GM03348 (cell line): Measurements from ENCODE around the gene CCL20.
A peak's percentile ranks its signal among the peaks of the same experiment; 100 is the strongest.
"Not testable (repeated sequence)": the region's sequence is repeated elsewhere in the genome, so short reads cannot be mapped to it uniquely, and the experiment has no call there.

ENCODE experiments used
- DNase-seq: peaks from one replicate; pipeline ENCODE4 v3.0.0; 2012; ENCODE audit warnings: low spot score

Gene CCL20

GRCh38 chr2:227834916-227835650, 21.4 kb downstream of the CCL20 start:
- no peak for DNase-seq

GRCh38 chr2:227839339-227840129, 25.9 kb downstream of the CCL20 start:
- not testable (repeated sequence) for DNase-seq

- DNase-seq: no peak
Measured at GRCh38 chr2:227846831-227847230, 33.2 kb downstream of the CCL20 start.

DNA sequence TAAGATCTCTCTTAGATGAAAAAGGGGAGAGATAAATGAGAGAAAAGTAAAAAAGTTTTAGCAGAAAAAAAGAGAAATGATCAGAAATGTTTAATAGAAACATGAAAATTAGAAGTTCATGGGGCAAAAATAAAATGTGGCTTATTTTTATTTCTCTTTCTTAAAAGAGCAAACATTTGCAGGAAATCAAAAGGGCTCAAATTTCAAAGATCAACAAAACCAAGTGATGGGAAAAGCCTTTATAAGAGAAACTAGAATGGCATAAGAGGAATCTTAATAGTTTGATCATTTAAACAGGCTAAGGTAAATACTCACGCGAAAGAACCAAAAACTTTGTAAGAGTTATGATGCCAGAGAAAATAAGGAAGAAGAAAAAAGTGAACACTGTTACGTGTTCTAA, 34.5 kb downstream of the CCL20 start:
- no peak for DNase-seq

GRCh38 chr2:227848586-227848985, 34.9 kb downstream of the CCL20 start:
- DNase-seq: no peak

DNA sequence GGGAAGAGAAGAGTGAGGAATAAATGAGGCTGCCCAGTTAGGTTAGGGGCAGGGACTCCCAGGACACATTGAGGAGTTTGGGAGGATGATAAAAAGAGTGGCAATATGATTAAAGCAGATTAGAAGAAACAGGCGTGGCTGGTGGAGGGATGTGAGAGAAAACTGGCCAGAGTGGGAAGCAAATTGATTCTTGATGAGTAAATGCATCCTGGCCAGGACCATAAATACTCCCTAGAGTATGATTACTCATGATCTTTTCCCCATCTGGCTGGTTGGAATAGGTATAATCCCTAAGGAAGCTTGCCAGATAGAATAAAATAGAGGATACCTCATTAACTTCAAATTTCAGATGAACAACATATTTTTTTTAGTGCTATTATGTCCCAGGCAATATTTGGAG, 36.3 kb downstream of the CCL20 start:
- peak; percentile 71 for DNase-seq

- DNase-seq: peak; percentile 55
Measured at GRCh38 chr2:227853204-227853629, 39.6 kb downstream of the CCL20 start.

DNA sequence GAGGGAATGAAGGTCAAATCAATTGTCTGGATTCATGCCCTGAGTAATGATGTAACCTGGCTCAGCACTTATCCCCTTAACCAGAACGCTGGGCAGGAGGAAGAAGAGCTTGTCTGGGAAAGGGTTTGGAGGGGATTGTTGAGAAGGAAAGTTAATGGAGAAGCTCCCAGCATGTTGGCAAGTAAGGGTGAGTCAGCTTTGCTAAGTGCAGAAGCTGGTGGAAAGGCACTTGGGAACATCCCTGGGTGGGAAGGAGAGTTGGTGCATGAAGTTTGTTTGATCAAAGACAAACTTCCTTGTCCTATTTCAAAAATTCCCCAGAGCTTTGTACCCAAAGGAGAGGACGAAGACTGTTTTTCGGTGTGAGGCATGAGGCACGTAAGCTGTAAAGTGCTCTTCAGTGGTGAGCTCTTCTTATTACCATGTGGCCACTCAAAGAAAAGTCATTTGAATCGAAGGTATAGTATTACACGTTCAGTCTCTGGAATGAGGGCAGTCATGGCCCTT, 40.2 kb downstream of the CCL20 start:
- DNase-seq: no peak

- DNase-seq: no peak
Measured at GRCh38 chr2:227855440-227855839, 41.8 kb downstream of the CCL20 start.

GRCh38 chr2:227856697-227857096, 43.1 kb downstream of the CCL20 start:
- DNase-seq: no peak

- DNase-seq: no peak
Measured at GRCh38 chr2:227860221-227860641, 46.6 kb downstream of the CCL20 start.

GRCh38 chr2:227861011-227861410, 47.4 kb downstream of the CCL20 start:
- DNase-seq: no peak

DNA sequence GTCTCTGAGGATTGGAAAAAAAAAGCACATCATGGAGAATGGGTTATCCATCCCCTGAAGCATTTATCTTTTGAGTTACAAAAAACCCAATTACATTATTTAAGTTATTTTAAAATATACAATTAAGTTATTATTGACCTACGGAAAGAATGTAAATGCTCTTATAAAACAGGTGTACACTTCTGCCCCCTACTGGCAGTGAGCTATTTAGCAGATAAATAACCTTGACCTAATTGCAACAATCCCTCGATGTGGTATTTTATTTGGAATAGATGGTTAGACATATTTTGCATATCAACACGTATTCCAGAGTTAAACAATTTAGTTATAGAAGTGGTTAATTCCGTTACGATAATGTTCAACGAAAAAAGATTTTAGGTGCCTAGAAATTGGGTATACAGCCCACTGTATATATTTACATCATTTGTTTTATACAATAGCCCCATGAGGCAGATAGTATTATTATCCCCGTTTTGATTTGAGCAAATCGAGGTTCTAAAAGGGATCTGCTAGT, 48.6 kb downstream of the CCL20 start:
- DNase-seq: no peak

GRCh38 chr2:227862741-227863588, 49.3 kb downstream of the CCL20 start:
- DNase-seq: peak; percentile 76

DNA sequence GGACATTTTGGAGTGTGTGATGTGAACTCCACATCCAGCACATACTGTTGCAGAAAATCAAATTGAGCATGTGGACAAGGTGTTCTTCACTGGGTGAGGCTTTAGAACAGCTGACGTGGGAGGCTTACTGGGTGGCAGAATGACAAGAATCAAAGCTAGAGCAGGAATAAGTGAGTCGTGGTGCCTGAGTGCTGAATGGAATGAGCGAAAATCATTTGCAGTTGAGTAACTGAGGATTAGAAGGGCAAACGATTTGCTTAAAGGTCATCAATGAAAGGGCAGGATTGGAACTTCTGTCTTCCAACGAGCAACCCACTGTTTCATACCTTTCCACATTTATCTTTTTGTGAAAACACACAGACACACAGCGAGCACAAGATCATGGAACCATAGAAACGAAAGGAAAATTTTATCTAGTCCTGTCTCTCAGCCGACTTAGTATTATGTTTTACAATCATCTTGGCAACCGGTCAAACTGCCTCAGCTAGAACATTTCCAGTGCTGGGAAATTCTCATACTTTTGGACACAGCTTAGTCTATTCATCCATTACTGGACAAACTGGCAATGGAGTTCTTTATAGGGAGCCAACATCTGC, 50.6 kb downstream of the CCL20 start:
- peak; percentile 39 for DNase-seq

DNA sequence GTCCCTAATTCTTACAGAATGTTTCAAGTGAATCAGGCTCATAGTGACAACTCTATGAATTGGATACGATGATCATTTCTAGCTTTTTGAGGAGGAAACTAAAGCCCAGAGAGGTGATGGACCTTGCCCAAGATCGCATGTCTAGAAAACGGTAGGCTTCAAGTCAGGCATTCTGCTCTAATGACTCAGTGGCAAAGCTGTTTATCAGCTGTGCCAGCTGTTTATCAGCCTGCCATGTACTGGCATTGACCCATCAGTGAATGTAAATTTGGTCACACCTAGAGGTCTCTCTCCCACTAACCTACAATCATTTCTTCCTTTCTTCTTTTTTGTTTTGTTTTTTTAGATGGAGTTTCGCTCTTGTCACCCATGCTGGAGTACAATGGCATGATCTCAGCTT, 51.6 kb downstream of the CCL20 start:
- DNase-seq: no peak
